Activated effector memory CD4-positive, alpha-beta T cell treated with Interleukin-2 at 50 U/mL for 16 hours (primary cell): ENCODE data around the gene PNPLA7.
A peak's percentile ranks its signal among the peaks of the same experiment; 100 is the strongest.

Source experiments
- DNase-seq: peaks from one replicate; pipeline ENCODE4 v3.0.0-alpha.2; 2020

The PNPLA7 gene

DNA sequence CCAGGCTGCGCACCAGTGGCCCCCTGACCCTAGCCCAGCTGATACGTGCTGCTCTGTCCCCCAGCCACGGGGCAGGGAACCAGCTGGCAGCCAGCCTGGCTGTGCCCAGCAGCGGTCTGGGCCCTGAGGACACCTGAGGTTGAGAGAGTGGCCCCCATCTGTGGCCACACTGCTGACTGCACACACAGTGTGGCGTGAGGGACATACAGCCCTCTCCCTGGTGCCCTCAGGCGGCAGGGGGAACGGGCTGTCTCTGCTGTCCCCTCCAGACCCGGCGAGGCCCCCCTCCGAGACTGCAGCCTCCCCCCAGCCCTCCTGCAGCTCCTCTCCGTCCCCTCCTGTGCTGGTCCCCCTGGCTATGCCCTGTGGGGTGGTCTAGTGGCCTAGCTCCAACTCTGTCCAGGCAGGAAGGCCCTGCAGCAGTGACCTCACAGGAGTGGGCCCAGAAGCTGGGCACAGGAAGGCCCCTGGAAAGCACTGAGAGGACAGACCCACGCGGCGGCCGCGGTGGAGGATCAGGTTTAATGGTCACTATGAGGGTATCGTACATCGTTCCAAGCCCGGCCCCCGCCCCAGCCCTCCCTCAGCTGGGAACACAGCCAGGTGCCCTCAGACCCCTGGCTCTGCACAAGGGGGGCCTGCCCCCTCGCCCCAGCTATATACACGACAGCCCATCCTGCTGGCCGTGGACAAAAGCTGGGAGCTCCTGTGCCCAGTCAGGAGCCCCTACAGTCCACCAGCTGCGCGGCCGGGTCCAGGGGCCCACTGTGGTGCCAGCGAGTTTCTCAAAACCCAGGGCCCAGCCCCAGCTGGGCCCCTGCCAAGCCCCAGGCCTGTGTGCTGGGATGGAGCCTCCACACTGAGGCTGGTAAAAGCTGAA, 102.2 kb downstream of the PNPLA7 start:
- no peak for DNase-seq

- no peak for DNase-seq
Observed at GRCh38 chr9:137446851-137447471, 103.2 kb downstream of the PNPLA7 start.

DNA sequence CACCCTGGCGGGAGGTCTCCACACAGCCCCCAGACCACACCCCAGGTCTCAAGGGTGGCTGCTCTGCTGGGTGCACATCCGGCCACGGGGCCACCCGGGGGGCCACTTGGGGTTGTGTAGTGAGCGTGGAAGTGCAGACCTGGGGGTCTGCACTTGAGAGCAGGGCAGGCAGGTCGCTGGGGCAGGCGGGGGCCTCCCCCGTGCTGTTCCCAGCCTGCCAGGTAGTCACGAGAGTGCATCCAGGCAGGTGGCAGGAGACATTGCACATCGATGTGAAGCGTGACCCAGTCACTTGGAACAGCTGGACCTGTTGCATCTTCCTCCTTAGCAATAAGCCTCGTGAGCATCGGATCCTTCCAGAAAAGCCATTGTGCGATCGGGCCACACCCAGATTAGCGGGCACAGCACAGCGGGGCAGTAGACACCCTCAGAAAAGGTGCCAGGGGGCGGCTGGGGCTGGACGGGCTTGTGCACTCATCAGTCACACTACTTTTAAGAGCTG, 104.2 kb downstream of the PNPLA7 start:
- no peak for DNase-seq

GRCh38 chr9:137445275-137445807, 104.9 kb downstream of the PNPLA7 start:
- DNase-seq: peak; percentile 76

DNA sequence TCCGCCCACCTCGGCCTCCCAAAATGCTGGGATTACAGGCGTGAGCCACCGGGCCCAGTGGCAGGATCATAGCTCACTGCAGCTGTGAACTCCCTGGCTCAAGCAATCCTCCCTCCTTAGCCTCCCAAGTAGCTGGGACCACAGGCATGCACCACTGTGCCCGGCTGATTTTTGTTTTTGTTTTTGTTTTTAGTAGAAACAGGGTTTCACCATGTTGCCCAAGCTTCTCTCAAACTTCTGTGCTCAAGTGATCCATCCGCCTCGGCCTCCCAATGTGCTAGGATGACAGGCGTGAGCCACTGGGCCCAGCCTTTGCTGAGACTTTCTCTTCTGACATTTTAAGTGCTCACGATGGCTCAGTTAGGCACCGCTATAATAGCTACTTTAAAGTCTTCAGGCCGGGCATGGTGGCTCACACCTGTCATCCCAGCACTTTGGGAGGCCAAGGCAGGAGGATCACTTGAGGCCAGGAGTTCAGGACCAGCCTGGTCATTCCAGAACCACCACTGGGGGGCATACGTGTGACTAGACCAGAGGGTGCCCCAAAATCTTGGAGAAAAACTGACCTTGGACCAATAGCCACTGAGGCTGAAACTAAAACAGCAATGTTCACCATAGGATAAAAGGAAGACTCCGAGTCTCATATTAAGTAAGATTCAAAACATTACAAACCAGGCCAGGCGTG, 106.0 kb downstream of the PNPLA7 start:
- no peak for DNase-seq

DNA sequence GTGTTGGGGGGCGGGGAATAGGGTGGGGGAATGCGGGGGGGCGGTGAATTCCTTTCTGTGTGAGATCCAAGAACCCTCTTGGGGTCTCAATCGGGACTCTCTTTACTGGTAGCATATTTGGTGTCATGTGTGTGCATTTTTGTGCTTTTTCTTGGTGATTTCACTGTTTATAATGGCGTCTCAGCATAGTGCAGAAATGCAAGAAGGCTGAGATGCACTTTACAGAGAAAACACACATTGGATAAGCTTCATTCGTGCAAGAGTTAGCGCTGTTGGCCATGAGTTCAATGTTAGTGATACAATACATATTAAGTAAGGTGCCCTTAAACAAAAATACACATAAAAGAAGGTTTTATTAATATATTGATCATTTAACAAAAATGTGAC, 108.3 kb downstream of the PNPLA7 start:
- no peak for DNase-seq

- DNase-seq: no peak
Observed at GRCh38 chr9:137441289-137441934, 108.8 kb downstream of the PNPLA7 start, which contains the start of gene ENTPD8. ENTPD8 (minus strand) TSS chr9:137441357; CDS start chr9:137438285, 3,072 bp downstream.

DNA sequence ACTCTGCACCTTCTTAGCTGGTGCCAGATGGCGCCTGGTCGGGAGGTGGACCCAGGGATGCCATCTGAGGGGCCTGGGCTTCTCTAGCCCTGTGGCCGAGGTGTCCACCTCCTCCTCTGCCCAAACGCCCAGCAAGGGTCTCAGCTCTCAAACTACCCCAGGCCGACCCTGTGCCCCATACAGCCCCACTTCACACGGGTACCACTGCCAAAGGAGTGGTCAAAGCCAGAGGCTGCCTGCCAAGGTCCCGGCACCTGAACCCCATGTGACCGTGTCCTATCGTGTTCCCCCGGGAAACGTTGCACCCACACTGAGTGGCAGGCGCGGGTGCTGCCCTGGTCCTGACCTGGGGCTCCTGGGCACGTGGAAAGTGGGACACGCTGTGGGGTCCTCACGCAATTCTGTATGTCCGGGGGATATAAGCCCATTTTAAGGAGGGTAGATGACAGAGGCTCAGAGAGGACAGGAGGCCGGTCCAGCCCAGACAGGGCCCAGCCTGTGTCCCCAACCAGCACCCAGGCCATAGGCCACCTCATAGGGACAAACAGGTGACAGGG, 111.0 kb downstream of the PNPLA7 start:
- no peak for DNase-seq

GRCh38 chr9:137438591-137439157, 111.5 kb downstream of the PNPLA7 start:
- no peak for DNase-seq

DNA sequence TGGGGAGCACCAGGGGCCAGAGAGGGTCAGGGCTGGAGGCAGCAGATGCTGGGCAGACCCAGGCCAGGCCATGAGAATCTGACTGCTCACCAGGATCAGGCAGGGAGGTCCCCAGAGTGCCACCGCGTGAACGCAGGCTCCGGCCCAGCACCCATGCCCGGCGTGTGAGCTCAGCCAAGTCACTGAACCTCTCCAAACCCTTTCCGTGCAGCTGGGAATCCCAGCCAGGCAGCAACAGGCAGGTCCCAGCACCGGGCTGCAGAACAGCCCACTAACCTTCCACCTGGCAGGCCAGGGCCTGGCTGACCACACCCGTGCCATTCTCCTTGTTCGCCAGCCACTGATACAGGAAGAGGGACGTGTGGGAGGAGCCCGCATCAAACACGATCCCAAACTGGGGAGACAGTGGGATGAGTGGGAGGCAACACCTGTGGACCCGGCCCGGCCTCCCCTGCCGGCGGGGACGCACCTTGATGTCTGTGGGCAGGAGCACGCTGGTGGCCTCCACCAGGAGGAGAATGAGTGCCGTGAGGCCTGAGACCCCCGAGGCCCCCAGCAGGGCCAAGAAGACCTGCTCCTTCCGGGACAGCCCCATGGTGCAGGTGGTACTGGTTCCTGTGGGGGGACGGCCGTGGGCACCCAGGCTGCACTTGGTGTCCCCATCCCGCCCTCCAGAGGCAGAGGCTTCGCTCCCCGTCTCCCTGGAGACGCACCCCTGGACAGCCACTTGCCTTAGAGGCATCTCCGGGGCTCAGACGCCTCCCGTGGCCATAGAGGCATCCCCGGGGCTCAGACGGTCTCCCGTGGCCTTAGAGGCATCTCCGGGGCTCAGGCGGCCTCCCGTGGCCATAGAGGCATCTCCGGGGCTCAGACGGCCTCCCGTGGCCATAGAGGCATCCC, 112.3 kb downstream of the PNPLA7 start:
- no peak for DNase-seq

GRCh38 chr9:137436761-137437600, 113.2 kb downstream of the PNPLA7 start:
- no peak for DNase-seq

GRCh38 chr9:137435980-137436760, 114.0 kb downstream of the PNPLA7 start:
- DNase-seq: no peak

DNA sequence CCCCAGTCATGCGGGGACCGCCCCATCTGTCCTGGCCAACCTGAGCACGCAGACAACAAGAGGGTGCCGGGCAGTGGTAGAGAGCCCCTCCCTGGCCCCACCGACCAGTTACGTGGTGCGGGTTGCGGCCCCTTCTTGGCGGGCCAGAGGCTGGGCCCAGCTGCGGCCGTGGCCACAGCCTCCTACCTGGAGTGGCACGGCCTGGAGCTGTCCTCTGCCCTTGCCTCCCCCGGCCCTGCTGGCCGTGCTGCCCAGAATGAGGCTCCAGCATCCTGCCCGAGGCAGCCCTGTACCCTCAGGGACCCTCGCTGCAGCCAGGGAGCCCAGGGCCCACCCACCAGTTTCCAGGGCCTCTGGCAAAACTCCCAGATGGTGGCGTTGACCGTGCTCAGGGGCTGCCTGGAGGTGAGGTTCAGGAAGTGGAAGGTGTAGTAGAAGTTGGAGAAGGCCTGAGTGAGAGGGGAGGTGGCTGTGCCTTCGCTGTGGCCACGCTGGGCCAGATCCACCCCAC, 114.8 kb downstream of the PNPLA7 start:
- no peak for DNase-seq

GRCh38 chr9:137434498-137435380, 115.5 kb downstream of the PNPLA7 start:
- DNase-seq: no peak

- no peak for DNase-seq
Observed at GRCh38 chr9:137433916-137434431, 116.2 kb downstream of the PNPLA7 start.

GRCh38 chr9:137433349-137433915, 116.8 kb downstream of the PNPLA7 start:
- DNase-seq: no peak

GRCh38 chr9:137432687-137433348, 117.4 kb downstream of the PNPLA7 start:
- no peak for DNase-seq
